GM21447 (cell line): ENCODE measurements around the gene LPAR2.
"Not testable (repeated sequence)": the region's sequence is repeated elsewhere in the genome, so short reads cannot be mapped to it uniquely, and the experiment has no call there.

Source experiments
- ATAC-seq: cut with Tn5 transposase; IDR thresholded peaks from one replicate; pipeline ENCODE4 v1.9.1; 2021; ENCODE audit not compliant: unreplicated experiment

Gene LPAR2

GRCh38 chr19:19627621-19628500, at the start of gene LPAR2:
LPAR2 (minus strand) TSS chr19:19628220; CDS start chr19:19627275, 945 bp downstream.
- ATAC-seq, result peak; percentile 52

- no peak for ATAC-seq
These were observed 49.6 kb upstream of the LPAR2 start for GRCh38 chr19:19677579-19677978.

GRCh38 chr19:19674315-19674714, 46.3 kb upstream of the LPAR2 start:
- no peak for ATAC-seq

GRCh38 chr19:19672816-19673215, 44.8 kb upstream of the LPAR2 start:
- no peak for ATAC-seq

- ATAC-seq, result no peak
These were observed 42.1 kb upstream of the LPAR2 start for GRCh38 chr19:19670070-19670551.

- ATAC-seq, result peak; percentile 71
These were observed 40.4 kb upstream of the LPAR2 start, which contains the start of gene ZNF101 for GRCh38 chr19:19668230-19669012. ZNF101 (plus strand) TSS chr19:19668839; CDS start chr19:19668964, 125 bp downstream.

GRCh38 chr19:19665420-19665948, 37.5 kb upstream of the LPAR2 start:
- ATAC-seq, result not testable (repeated sequence)

- ATAC-seq, result peak; percentile 61
These were observed 35.5 kb upstream of the LPAR2 start, which contains the start of gene ATP13A1 for GRCh38 chr19:19663256-19664120. ATP13A1 (minus strand) TSS chr19:19663676; CDS start chr19:19663666, 10 bp downstream.

GRCh38 chr19:19662871-19663255, 34.8 kb upstream of the LPAR2 start:
- ATAC-seq, result no peak

- no peak for ATAC-seq
These were observed 34.3 kb upstream of the LPAR2 start for GRCh38 chr19:19662344-19662743.

GRCh38 chr19:19661675-19662251, 33.7 kb upstream of the LPAR2 start:
- peak; percentile 48 for ATAC-seq

GRCh38 chr19:19661141-19661674, 33.2 kb upstream of the LPAR2 start:
- no peak for ATAC-seq

- ATAC-seq, result no peak
These were observed 31.7 kb upstream of the LPAR2 start for GRCh38 chr19:19659646-19660245.

GRCh38 chr19:19657397-19657783, 29.4 kb upstream of the LPAR2 start:
- no peak for ATAC-seq

GRCh38 chr19:19656451-19657396, 28.7 kb upstream of the LPAR2 start:
- no peak for ATAC-seq

- no peak for ATAC-seq
These were observed 27.8 kb upstream of the LPAR2 start for GRCh38 chr19:19655641-19656343.

GRCh38 chr19:19655051-19655594, 27.1 kb upstream of the LPAR2 start:
- no peak for ATAC-seq
